Measurements from ENCODE around the gene DUXB.

DUXB gene, protein sequence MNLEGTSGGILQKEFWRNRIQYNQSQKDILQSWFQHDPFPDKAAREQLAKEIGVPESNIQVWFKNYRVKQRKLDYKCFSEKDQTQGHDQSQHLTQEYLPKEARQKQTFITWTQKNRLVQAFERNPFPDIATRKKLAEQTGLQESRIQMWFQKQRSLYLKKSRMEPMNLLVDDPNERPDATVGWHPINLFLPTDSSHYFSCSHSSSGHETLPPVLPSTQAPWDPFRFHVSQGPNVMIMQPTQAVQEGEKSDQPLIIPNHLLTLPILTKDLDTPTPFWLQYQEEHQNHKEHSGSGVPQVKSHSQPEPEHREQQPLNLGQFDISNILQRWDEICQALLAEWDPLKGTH

DNA sequence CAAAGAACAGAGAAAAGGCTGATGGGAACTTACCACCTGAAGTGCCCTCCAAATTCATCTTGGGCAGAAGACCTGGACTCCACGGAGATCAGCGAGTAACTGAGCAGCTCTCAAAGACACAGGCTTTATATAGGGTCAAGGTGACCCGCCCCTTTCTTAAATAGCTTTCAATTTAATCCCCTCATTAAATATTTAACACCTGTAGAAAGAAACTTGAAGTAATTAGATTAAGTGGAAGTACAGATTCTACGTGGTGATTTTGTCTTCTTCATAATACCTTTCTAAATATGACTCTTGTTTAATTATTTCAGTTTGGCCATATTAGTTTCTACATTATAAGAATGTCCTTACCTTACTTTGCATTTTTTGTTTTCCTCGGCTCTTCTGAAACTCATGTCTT is at the start of gene DUXB:
TSS of gene DUXB (minus strand) at position 101 of the 400 bp plus-strand sequence. CDS start at position 58, 43 bp downstream.
- no peak for DNase-seq (ENCODE audit: low read depth)
- TF ChIP-seq, protein P1, sequence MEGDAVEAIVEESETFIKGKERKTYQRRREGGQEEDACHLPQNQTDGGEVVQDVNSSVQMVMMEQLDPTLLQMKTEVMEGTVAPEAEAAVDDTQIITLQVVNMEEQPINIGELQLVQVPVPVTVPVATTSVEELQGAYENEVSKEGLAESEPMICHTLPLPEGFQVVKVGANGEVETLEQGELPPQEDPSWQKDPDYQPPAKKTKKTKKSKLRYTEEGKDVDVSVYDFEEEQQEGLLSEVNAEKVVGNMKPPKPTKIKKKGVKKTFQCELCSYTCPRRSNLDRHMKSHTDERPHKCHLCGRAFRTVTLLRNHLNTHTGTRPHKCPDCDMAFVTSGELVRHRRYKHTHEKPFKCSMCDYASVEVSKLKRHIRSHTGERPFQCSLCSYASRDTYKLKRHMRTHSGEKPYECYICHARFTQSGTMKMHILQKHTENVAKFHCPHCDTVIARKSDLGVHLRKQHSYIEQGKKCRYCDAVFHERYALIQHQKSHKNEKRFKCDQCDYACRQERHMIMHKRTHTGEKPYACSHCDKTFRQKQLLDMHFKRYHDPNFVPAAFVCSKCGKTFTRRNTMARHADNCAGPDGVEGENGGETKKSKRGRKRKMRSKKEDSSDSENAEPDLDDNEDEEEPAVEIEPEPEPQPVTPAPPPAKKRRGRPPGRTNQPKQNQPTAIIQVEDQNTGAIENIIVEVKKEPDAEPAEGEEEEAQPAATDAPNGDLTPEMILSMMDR (IDR thresholded peaks at IDR 0.05; ENCODE audit: insufficient read depth, low read depth, low read length, missing control alignments), result no peak
- no peak within 1 kb of the TSS for H3K4me3 ChIP-seq (ENCODE audit: low read length)

DNA sequence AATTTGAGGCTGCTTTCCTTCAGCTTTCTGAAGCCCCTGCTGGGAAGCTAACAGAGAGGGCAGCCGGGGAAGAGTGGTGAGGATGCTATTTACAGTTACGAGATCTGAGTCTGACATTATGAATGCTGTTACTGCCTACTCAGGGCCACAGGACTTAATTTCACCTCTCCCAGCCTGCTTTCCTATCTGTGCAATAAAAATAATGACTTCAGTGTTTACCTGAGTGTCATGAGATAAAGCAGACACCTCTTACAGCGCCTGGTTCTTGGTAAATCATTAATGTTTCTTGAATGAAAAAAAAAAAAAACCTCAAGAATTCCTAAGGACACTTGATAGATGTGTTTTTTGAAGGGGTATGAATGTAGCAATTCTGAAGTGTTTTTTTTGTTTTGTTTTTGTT is 49.3 kb upstream of the DUXB start:
- no peak overlapping the region for H3K4me3 ChIP-seq (ENCODE audit: low read length)
- TF ChIP-seq, protein P1 (IDR thresholded peaks at IDR 0.05; ENCODE audit: insufficient read depth, low read depth, low read length, missing control alignments), result no peak
- no peak for DNase-seq (ENCODE audit: low read depth)

GRCh38 chr16:75746359-75746758 is 45.1 kb upstream of the DUXB start:
- H3K4me3 ChIP-seq (ENCODE audit: low read length), result no peak overlapping the region
- DNase-seq (ENCODE audit: low read depth), result no peak
- TF ChIP-seq, protein P1 (IDR thresholded peaks at IDR 0.05; ENCODE audit: insufficient read depth, low read depth, low read length, missing control alignments), result no peak

GRCh38 chr16:75745823-75746222 is 44.6 kb upstream of the DUXB start:
- H3K4me3 ChIP-seq (ENCODE audit: low read length), result no peak overlapping the region
- TF ChIP-seq, protein P1 (IDR thresholded peaks at IDR 0.05; ENCODE audit: insufficient read depth, low read depth, low read length, missing control alignments), result no peak
- DNase-seq (ENCODE audit: low read depth), result no peak

GRCh38 chr16:75745242-75745641 is 44.0 kb upstream of the DUXB start:
- no peak for DNase-seq (ENCODE audit: low read depth)
- TF ChIP-seq, protein P1 (IDR thresholded peaks at IDR 0.05; ENCODE audit: insufficient read depth, low read depth, low read length, missing control alignments), result no peak
- H3K4me3 ChIP-seq (ENCODE audit: low read length), result no peak overlapping the region

- no peak overlapping the region for H3K4me3 ChIP-seq (ENCODE audit: low read length)
- TF ChIP-seq, protein P1 (IDR thresholded peaks at IDR 0.05; ENCODE audit: insufficient read depth, low read depth, low read length, missing control alignments), result no peak
- DNase-seq (ENCODE audit: low read depth), result no peak
Measured at GRCh38 chr16:75742424-75743047, 41.3 kb upstream of the DUXB start.

All from epithelial cell of esophagus (primary cell).